SIG-M5 treated with dmso at 0.1 percent for 504 hours (cell line): Measurements from ENCODE around the gene TGFB3.
"Not testable (repeated sequence)": the region's sequence is repeated elsewhere in the genome, so short reads cannot be mapped to it uniquely, and the experiment has no call there.

Experiments used
- DNase-seq: peaks from one replicate; lab custom pipeline; 2025; ENCODE audit not compliant: unreplicated experiment; lab: John Stamatoyannopoulos, UW

TGFB3 gene

GRCh38 chr14:75961662-75962061 lies 20.1 kb downstream of the TGFB3 start:
- no peak for DNase-seq

- DNase-seq: no peak
Measured at GRCh38 chr14:75960231-75960630, 21.6 kb downstream of the TGFB3 start.

DNA sequence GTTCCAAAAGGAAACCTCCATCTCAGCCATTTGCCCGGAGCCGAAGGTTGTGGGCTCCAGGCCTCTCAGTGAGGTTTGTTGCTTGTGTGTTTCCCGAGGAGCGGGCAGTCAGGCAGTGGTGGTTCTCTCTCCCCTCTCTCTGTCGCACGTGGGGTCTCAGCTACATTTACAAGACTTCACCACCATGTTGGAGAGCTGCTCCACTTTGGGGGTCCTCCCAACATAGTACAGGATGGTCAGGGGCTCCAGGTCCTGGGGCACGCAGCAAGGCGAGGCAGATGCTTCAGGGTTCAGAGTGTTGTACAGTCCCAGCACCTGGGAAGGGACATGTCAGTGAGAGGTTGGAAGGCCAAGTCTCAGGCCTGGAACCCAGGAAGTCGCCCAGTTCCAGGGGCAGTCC lies 22.8 kb downstream of the TGFB3 start:
- no peak for DNase-seq

DNA sequence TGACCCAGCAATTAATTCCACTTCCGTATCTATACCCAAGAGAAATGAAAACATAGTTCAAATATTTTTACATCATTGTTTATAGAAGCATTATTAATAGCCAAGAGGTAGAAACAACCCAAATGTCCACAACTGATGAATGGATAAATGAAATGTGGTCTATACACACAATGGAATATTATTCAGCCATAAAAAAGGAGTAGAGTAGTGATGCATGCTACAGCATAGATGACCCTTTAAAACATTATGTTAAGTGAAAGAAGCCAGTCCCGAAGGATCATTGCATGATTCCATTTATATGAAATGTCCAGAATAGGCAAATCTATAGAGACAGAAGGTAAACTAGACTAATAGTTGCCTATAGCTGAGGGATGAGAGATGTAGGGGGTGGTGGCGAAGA lies 29.3 kb downstream of the TGFB3 start:
- no peak for DNase-seq

DNA sequence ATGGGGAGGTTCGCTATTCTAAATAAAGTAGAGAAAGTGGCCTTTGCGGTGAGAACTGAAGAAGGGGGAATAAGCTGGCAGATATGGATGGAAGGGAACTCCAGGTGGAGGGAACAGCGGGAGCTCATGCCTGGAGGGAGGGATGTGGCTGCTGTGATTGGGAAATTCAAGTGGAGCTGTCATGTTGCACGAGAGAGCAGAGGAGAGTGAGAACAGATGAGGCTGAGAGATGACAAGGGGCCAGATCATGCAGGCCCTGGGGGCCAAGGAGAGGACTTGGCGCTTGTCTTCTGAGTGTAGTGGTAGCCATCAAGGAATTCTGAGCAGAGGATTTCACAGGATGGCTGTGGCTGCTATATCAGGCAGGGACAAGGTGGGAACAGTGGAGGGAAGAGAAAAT lies 35.0 kb downstream of the TGFB3 start:
- DNase-seq: no peak

DNA sequence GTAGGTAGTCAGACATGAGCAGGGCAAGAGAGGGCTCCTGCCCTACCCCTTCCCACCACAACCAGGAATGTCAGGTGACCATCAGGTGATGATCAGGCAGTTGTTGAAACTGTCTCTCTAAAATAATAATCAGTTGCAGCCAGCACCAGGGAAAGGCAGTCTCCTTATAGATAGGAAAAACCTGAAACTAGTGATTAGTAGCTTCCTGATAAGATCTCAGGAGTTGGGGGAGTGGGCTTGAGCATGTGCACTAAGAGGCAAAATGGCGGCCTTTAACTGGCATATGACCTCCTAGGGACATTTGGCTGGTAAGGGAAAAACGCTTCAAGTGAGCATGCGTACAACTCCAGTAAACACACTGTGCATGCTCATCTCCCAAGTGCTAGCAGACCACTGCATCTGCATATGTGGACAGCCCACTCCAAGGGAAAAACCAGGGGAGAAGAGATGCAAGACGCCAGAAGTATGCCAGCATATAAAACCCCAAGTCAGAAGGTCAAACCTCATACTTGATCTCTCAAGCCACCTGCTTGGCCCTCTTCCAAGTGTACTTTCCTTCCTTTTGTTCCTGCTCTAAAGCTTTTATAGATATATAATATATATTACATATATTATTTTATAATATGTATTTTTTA lies 37.1 kb downstream of the TGFB3 start:
- no peak for DNase-seq

DNA sequence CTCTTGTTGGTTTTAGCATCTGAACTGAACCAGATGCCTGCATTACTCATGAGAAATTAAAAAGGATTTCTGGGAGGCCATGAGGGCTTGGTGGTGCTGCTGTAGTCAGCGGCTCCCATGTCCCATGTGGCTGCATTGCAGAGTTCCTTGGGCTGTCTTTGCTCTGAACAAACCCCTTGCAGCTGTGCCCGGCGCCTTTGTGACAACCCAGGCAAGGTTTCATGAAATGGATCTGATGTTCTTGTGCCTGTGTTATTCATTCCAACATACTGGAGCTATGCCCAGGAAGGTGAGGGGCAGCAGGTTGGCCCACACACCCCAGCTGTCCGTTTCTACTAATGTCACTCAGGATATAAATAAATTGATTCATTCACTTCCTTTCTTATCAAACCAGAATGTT lies 40.8 kb downstream of the TGFB3 start:
- DNase-seq: no peak

DNA sequence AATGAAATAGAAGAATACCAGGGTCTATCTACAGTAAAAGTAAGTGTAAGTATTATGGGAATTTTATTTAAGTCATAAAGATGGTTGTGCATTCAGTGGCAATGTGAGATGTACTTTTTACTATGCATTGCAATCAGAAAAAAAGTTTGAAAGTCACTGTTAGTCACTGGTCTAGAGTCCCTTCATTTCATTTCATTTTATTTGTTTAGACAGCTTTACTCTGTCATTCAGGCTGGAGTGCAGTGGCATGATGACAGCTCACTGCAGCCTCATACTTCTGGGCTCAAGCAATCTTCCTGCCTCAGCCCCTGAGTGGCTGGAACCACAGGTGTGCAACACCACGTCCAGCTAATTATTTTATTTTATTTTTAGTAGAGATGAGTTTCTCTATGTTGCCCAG lies 42.6 kb downstream of the TGFB3 start:
- no peak for DNase-seq

DNA sequence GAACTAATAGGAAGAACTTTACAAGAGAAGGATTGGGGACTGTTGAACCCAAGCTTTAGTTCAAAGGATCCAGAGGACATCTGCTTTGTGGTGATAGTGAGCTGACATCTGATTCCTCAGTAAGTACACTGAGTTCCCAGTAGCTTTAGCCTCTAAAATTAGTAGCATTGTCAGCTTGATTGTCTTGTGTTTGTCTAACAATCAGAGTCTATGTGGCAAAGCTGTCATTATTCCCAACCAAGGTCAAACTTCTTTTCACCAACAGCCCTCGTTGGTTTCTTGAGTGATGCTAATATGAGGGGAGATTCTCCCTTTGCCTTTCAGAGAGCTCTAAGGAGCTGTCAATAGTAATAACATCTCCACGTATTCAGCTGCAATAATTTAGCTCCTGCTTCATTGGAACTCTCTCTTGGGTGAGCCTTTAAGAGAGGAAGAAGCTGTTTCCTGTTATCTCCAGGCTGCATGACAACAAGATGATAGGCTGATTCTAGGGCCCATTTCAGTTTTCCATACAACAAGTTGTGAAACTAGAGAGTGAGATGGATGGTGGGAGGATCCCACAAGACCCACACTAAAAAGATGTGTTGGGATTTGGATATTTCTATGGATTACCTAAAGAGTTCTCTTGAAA lies 46.7 kb downstream of the TGFB3 start:
- DNase-seq: no peak

DNA sequence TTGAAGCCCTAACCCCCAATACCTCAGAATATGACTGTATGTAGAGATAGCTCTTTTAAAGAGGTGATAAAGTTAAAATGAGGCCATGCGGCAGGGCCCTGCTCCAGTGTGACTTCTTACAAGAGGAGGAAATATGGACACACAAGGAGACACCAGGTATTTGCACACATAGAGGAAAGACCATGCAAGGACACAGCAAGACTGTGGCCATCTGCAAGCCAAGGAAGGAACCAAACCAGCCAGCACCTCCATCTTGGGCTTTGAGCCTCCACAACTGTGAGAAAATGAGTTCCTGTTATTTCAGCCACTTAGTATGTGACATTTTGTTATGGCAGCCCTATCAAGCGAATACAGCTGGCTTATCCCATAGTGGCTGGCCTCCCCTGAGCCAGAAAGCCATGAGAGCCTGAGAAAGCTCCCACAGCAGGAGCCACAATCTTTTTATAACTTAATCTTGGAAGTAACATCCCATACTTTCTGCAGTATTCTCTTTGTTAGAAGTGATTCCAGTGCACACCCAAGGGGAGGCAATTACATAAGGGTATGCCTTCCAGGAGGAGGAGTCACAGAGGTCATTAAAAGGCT lies 48.0 kb downstream of the TGFB3 start:
- no peak for DNase-seq

DNA sequence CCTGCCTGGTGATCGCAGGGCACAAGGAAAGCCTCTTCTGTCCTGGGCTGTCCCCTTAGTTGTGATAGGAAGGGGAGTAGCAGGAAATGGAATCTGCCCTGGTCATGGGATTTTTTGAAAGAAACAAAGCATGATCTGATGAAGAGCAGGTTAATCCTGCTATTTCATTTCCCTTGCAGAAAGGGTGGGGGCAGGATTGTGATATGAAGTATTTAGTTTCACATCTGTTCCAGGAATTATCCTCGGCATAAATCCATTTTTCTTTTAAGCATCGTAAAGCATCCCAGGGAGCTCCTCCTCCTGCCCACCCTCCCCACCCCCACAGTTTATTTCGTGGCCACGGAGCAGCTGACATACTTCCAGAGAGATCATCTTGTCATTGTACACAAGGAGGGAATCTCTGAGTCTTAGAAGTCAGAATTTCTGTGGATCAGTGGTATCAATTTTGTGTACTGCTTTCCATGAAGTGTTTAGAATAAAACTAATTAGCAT lies 53.1 kb downstream of the TGFB3 start:
- no peak for DNase-seq

GRCh38 chr14:75927564-75928087 lies 54.2 kb downstream of the TGFB3 start:
- no peak for DNase-seq

GRCh38 chr14:75926431-75927115 lies 55.2 kb downstream of the TGFB3 start:
- DNase-seq: no peak

GRCh38 chr14:75925141-75925840 lies 56.5 kb downstream of the TGFB3 start:
- DNase-seq: not testable (repeated sequence)

- not testable (repeated sequence) for DNase-seq
Measured at GRCh38 chr14:75920421-75920820, 61.4 kb downstream of the TGFB3 start.

DNA sequence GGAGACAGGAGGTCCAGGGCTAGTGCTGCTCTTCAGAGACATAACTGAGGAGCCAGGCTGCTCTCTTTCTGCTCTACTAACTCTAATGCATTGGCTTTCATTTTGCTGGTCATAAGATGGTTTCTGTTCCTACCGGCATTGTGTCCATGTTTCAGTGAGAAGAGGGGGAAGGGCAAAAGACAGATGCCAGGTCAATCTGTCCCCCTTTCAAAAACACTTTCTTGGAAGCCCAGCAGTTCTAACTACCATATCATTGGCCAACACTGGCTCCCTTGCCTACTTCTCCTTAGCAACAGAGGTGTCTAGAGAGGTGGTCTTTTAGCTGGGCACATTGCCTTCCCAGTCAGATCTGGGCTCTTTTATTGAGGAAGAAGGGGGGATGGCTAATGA lies 63.9 kb downstream of the TGFB3 start:
- DNase-seq: no peak

DNA sequence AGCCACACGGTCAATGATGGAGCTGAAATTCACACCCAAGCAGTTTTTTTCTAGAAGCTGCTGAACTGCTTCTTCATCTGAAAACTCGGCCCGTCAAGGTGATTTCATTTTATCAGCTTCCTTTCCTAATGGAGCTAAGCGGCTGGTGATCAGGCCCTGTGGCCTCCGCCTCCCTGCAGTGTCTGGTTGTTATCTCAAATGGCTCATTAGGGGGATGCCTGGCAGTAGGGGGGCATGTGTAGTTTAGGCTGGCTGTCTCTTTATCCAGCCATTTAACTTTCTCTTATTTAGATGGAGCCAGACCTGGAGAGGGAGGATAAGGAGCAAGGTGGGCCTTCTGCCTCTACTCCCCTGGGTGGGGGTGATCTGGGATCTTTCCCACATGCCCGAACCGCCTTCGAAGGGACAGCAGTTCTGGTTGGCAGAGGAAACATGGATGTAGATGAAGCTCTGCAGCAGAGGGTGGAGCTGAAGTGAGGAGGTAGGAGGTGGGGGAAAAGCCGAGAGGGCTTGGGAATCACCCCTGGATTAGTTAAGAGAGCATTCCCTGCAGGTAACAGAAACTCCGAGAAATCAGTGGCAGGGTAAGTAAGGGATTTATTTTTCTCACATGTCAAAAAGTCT lies 64.4 kb downstream of the TGFB3 start:
- DNase-seq: no peak

GRCh38 chr14:75915045-75915444 lies 66.8 kb downstream of the TGFB3 start:
- DNase-seq: no peak

GRCh38 chr14:75913183-75913582 lies 68.6 kb downstream of the TGFB3 start:
- DNase-seq: no peak

GRCh38 chr14:75911883-75912282 lies 69.9 kb downstream of the TGFB3 start:
- no peak for DNase-seq

- no peak for DNase-seq
Measured at GRCh38 chr14:75910048-75910447, 71.7 kb downstream of the TGFB3 start.
